SHP77 (cell line): Measurements from ENCODE around the gene TAF1B.
"Not testable (repeated sequence)": the region's sequence is repeated elsewhere in the genome, so short reads cannot be mapped to it uniquely, and the experiment has no call there.

ENCODE experiments used
- DNase-seq, 2 experiments: peaks; one replicate each; lab custom pipeline; 2025; lab: John Stamatoyannopoulos, UW

The TAF1B gene

DNA sequence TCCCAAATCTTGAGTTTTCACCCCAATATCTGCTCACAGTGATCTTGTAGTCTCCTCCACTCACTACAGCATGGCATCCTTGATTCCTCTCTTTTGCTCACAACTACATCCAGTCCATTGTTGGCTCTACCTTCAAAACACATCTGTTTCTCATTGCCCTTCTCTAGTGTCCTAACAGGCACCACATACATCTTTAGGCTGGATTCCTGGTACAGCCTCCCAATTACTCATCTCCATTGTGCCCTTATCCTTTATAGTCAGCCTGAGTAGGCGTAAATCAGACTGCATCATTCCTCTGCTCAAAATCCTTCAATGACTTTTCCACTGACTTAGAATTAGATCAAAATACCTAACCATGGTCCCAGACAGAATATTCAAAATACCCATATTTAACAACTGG is 10.7 kb upstream of the TAF1B start:
- DNase-seq, result no peak

DNA sequence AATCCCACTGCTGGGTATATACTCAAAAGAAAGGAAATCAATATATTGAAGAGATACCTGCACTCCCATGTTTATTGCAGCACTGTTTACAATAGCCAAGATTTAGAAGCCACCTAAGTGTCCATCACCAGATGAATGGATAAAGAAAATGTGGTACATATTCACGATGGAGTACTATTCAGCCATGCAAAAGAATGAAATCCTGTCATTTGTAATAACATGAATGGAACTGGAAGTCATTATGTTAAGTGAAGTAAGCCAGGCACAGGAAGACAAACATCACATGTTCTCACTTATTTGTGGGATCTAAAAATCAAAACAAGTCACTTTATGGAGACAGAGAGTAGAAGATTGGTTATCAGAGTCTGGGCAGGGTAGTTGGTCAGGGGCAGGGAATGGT is 8.2 kb upstream of the TAF1B start:
- not testable (repeated sequence) for DNase-seq

DNA sequence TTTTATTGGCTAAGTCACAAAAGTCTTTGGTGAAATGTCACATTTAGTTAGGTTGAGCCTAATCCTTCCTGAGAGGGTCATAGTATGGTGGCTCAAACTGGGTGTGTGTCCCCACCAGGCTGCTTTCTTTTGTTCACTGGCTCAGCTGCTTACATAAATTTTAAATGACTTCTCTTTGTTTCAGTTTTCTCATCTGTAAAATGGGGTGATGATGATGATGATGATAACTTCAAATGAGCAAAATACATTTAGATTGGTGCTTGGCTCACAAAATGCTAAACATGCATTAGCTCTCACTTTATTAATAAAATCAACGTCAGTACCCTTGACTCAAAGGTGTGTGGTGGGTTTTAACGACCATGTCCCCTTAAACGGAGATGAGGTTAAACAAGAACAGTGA is 7.2 kb upstream of the TAF1B start:
- no peak for DNase-seq

DNA sequence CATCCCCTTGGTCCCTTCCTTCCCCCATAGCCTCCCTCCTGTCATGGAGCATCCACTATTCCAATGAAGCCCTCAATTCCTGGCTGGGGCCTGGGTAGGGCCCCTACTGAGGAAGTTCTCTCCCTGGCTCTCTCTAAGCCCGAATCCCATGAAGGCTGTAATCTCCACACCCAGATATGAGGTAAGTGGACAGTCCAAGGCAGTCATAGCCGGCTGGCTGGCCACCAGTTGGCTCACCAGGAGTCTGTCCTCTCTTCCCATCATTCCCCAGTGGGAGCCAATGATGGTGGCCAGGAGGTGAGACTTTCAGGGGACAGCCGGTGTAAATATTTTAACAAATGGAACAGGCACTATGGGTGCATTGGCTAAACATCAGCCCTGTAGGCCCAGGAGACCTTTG is 6.8 kb upstream of the TAF1B start:
- no peak for DNase-seq

DNA sequence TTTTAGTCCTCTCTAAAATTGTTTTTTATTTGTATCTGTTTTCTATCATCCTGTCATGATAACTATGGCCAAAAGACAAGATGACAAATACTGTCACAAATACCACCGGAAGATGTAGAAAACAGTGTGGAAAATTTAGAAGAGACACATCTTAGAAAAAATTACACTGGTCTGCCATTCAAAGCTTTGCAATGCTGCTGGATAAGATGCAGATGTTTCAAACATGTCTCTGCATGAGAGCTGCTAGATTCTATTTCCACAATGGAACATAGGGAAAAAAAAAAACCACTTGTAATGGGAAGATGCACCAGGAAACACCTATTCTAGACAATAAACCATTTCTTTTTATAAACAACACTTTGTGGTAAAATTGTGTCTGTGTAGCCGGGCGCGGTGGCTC is 5.8 kb upstream of the TAF1B start:
- no peak for DNase-seq

DNA sequence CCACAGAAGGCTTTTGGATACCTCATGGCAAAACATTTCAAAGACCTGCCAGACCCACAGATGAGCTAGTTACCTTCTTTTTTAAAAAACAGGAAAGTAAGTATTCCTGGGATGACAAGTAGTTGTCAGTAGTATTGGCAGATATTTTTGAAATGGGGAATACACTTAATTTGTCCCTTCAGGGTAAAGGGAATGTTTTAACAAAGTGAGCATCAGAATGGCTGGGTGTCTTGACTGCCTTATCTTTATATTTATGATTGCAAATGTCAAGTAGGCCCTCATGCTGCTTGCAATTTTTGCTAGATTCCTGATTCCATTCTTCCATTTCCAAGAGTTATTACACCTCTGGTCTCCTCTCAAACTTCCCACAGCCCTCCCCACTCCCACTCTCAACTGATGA is 4.9 kb upstream of the TAF1B start:
- DNase-seq, result no peak

DNA sequence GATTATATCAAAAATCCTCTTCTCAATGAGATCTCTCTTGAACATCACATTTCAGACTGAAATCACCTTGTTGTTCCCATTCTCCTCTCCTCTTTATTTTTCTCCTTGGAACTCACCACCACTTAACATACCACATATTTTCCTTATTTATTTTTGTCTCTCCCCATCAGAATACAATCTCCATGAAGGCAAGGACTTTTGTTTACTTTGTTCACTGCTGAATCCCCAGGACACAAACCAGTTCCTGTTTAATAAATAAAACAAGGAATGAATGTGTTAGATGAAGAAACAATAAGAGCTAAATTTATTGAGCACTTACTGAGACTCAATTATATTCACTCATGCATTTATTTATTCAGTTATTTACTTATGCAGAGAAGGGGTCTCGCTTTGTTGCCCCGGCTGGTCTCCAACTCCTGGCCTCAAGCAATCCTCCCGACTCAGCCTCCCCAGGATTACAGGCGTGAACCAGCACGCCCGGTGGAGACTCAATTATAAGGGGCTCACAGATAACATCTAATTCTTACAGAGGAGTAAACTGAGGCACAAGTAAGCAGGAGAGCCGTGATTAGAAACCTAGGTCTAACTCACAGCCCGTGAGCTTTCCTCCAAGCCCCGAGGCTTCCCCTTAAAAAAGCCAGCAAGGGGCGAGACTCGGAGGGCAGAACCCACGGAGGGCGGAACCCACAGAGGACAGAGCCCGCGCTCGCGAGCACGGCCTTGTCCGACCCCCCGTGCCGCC is 616 bp upstream of the TAF1B start:
- no peak for DNase-seq

DNA sequence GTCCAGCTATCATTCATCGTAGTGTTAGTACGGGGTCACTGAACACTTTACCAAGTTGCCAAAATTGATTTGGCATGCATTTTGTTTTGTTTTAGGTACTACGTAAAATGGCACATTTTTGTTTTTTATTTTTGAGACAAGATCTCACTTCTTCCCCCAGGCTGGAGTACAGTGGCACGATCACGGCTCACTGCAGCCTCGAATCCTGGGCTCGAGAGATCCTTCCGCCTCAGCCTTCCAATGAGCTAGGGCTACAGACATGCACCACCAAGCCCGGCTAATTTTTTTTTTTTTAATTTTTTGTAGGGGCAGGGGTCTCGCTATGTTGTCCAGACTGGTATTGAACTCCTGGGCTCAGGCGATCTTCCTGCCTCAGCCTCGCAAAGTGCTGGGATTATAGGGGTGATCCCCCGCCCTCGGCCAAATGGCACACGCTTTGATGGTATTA is 786 bp downstream of the TAF1B start:
- peak; percentile 7 to 33 for DNase-seq

DNA sequence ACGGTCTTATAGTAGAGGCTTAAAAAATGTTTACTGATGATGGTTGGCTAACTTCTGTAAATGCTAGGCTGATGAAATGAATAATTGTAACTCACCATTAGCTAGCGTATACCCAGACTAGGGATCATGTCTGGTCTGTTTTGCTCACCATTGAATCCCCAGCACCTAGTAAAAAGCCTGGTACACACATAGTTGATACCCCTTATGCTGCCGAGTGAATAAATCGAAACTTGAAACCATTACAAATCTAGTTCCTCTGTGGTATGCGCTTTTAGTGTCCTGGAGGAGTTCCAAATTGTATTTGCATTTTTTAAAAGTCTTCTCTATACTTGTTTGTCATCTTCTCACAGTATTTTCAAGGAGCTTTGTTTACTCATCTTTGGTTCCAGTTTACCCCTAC is 1.3 kb downstream of the TAF1B start:
- DNase-seq, result no peak

DNA sequence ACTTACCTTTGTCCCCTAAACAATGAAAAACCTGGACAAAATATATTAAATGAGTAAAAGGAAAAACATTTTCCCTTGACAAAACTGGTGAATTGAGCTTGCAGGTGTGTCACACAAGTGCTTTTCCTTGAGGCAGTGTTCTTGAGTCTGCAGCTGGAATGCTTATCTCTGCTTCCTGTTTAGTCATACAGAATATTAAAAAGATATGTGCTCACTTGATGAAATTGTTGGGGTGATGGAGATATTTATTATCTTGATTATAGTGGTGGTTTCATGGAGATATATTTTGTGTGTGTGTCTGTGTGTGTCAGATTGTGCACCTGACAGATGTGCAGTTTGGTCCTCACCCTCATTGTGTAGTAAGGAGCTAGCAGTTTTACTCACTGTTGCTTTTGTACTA is 3.3 kb downstream of the TAF1B start:
- DNase-seq, result no peak

DNA sequence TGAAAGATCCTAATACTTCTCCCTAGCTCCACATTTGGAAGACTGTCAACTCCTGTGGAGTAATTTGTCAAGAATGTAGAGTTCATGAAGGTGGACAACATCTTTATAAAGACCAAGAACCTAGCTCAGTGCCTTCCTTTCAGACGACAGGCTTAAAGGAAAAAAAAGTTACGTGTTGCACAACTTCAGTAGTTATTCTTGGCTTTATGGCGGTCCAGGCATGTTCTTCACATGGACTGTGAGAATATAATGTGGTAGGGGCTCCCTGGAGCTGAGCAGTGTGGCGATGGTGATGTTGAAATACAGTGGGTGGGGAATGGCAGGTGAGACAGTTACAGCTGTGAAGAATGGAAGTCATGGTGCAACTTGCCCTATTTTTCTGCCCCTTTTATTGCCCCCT is 3.9 kb downstream of the TAF1B start:
- no peak for DNase-seq

DNA sequence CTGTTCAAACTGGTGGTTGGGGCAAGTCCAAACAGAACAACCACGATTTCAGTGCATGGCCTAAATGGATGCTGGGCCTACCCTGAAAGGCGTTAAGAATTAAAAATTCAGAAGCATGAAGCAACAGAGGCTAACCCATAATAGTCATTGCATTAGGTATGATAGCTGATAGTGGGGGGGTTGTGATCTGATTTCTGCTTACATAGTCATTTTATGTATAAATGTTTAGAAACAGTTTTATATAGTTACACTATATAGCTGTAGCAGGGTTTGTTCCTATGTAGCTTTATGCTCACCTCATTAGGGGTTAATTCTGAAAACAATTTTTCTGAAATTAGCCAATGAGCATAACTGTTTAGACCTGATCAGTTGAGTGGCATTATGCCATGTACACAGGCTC is 9.6 kb downstream of the TAF1B start:
- no peak for DNase-seq

DNA sequence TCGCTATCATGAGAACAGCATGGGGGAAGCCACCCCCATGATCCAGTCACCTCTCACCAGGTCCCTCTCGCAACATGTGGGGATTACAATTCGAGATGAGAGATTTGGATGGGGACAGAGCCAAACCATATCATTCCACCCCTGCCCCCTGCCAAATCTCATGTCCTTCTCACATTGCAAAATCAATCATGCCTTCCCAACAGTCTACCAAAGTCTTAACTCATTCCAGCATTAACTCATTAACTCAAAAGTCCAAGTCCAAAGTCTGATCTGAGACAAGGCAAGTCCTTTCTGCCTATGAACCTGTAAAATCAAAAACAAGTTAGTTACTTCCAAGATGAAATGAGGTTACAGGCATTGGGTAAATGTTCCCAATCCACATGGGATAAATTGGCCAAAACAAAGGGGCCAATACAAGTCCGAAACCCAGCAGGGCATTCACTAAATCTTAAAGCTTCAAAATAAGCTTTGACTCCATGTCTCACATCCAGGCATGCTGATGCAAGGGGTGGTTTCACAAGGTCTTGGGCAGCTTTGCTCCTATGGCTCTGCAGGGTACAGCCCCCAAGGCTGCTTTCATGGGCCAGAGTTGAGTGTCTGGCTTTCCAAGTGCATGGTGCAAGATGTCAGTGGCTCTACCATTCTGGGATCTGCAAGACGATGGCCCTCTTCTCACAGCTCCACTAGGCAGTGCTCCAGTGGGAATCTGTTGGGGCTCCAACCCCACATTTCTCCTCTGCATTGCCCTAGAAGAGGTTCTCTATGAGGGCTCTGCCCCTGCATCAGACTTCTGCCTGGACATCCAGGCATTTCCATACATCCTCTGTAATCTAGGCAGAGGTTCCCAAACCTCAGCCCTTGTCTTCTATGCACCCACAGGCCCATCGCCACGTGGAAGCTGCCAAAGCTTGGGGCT is 14.8 kb downstream of the TAF1B start:
- DNase-seq, result no peak

DNA sequence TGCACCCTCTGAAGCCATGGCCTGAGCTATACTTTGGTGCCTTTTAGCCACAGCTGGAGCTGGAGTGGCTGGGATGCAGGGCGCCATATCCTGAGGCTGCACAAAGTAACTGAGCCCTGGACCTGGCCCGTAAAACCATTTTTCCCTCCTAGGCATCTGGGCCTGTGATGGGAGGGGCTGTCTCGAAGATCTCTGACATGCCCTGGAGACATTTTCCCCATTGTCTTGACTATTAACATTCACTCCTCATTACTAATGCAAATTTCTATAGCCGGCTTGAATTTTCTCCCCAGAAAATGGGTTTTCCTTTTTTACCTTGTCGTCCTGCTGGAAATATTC is 15.4 kb downstream of the TAF1B start:
- no peak for DNase-seq

DNA sequence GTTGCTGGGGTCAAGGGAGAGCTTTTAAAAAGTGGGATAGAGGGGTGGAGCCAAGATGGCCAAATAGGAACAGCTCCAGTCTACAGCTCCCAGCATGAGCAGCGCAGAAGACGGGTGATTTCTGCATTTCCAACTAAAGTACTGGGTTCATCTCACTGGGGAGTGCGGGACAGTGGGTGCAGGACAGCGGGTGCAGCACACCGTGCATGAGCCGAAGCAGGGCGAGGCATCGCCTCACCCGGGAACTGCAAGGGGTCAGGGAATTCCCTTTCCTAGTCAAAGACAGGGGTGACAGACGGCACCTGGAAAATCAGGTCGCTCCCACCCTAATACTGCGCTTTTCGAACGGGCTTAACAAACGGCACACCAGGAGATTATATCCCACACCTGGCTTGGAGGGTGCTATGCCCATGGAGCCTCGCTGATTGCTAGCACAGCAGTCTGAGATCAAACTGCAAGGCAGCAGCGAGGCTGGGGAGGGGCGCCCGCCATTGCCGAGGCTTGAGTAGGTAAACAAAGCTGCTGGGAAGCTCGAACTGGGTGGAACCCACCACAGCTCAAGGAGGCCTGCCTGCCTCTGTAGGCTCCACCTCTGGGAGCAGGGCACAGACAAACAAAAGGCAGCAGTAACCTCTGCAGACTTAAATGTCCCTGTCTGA is 17.8 kb downstream of the TAF1B start:
- not testable (repeated sequence) for DNase-seq

DNA sequence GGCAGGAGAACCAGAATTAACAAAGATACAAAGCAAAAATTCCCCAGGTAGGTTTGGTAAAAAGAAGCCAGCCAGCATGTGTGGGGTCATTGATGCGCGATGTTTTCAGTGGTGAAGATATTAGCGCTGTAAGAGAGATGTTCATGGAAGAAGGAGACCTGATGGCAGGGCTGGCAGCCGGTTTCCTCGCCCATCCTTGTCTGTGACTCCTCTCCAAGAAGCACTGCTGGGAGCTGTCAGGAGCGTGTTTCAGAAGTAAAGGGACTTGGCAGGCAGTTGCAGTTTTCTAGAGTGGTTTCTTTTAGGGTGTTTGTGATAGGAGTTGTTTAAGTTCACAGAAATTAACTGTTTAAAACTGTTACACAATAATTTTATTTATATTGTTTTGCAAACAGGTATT is 24.6 kb downstream of the TAF1B start:
- no peak for DNase-seq

DNA sequence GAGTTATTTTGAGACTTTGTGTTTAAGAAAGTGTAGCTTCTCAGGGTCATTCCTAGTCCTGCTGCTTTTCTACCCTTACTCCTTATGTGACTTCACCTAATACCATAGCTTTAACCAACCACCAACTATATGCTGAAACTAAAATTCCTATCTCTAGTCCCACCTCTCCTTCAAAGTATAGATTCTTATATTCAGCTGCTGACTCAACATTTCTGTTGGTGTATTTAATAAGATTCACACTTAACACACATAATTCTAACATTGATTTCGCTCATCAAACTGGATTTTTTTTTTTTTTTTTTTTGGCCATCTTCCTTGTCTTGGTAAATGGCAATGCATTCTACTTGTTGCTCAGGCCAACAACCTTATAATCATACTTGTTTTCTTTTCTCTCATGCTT is 30.1 kb downstream of the TAF1B start:
- DNase-seq, result no peak

DNA sequence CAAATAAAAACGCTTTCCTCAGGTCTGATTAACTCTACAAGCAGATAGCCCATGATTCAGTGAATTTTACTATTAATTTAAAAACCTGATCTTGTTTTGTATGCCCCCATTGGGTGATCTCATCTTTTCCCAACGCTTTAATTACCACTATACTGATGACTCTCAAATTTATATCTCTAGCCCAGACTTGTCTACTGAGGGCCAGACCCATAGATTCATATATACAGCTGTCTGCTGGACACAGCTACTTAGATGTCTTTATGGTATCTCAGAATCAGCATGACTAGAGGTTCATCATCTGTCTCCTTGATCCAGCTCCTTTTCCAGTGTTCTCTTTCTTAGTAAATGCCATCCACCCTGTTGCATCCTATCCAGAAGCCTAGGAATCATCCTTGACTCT is 33.8 kb downstream of the TAF1B start:
- no peak for DNase-seq

DNA sequence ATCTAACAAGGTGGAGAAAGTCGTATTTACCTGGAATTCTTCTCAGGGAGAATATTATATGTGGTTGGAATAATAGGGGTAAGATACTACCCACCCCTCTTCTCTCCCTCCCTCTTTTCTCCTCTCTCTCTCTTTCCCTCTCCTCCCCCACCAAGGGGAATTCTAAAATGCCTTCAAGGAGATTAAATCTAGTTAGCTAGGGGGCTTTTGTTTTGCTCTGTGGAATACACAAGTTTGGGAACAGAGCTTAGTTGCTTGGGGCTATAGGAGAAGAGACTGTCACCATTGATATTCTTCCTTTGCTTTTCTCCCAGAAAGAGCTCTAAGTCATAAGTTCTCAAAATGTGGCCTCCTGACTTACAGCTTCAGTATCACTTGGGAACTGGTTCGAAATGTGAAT is 34.5 kb downstream of the TAF1B start:
- DNase-seq, result no peak

DNA sequence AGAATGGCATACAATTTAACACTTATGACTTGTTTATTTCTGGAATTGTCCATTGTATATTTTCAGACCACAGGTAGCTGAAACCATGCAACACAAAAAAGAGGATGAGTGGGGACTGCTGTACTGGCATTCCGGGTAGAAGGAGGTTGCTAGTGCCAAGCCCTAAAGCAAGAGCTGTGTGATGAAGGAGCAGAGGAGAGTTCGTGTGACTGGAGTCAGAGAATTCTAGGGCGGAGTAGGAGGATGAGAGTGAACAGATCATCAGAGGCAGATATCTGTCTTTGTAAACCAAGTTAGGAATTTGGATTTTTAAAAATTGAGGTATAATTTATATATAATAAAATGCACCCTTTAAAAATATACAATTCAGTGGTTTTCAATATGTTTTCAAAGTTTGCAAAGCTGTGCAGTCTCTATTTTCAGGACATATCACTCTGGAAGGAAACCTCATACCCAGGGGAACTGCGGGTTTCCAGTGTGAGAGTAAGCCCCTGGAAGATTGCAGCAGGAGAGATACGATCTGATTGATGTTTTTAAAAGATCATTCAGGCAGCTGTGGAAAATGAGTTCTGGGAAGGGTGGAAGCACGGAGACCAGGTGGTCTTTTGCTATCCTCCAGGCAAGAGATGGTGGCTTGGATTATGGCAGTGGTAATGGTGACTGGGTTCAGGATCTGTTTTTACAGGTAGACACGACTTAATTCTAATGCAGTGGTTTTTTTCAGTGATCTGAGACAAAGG is 36.4 kb downstream of the TAF1B start:
- DNase-seq, result no peak

DNA sequence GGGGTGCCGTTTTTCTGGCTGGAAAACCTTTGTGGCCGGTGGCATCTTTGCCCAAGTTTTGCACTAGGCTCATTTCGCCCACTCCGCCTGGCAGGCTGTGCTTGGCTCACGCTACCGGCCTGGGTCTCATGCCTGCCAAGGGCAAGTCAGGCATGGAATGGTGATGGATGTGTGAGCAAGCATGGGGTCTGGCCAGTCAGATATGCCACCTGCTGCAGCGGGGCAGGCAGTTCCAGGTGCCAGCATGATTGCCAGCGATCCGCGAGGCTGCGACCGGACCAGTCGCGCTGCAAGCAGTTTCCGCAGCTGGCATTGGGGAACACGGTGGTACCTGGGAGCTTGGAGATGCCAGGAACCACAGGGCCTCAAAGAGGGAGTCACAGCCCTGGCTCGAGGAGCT is 40.6 kb downstream of the TAF1B start:
- no peak for DNase-seq

DNA sequence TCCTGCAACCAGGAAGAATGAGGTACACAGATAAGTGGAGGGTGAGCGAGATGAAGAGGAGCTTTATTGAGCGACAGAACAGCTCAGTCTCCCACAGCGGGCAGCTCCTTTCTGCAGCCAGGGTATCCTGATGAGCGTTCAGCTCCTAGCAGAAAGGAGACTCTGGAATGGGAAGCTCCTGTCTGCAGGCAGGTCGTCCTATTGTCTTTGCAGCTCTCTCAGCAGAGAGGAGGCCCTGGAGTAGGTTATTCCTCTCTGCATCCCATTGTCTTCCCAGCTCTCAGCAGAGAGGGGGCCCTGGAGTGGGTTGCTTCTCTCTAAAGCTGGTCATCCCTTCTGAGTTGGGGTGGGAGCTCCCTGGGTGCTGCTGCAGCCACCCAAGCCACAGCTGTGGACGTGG is 41.2 kb downstream of the TAF1B start:
- no peak for DNase-seq
